Tibial artery (tissue), 4 donors: ENCODE results near the gene CROCC2.
A peak's percentile ranks its signal among the peaks of the same experiment; 100 is the strongest.

ENCODE experiments used
- DNase-seq, 2 donors: peaks; one replicate each; pipeline ENCODE4 v3.0.0-alpha.2; 2019
- H3K27ac ChIP-seq, 2 donors: fragments of 200-600 bp; sonication (generic) in 1 of 2; 1 replicate in 1 of 2; 2 replicates in 1 of 2; pipeline ENCODE4 v1.5.1; 2018 to 2019; ENCODE audit warnings: mild to moderate bottlenecking in 1 of 2
- H3K27me3 ChIP-seq, 2 donors: fragments of 200-600 bp; sonication (generic) in 1 of 2; one replicate each; pipeline versions ENCODE4 v1.5.1 to v1.6.0; 2016 to 2019
- H3K36me3 ChIP-seq, 3 donors: fragments of 200-600 bp; sonication (generic) in 2 of 3; one replicate each; pipeline ENCODE4 v1.5.1; 2016 to 2019; ENCODE audit warnings: mild to moderate bottlenecking in 2 of 3
- H3K4me1 ChIP-seq, 4 donors: fragments of 200-600 bp; sonication (generic) in 2 of 4; 1 replicate in 3 of 4; 2 replicates in 1 of 4; pipeline ENCODE4 v1.5.1; 2016 to 2019
- H3K4me3 ChIP-seq, 2 donors: fragments of 200-600 bp; sonication (generic) in 1 of 2; 1 replicate in 1 of 2; 2 replicates in 1 of 2; pipeline ENCODE4 v1.5.1; 2018 to 2019; ENCODE audit warnings: mild to moderate bottlenecking in 2 of 2
- H3K9me3 ChIP-seq, 3 donors: fragments of 200-600 bp; sonication (generic) in 1 of 3; one replicate each; pipeline ENCODE4 v1.5.1; 2016 to 2019
- CTCF ChIP-seq, 2 experiments: fragments of 200-600 bp in 1 of 2; fragments of 450-650 bp in 1 of 2; IDR thresholded peaks; one replicate each; pipeline ENCODE4 v1.5.1; 2017 to 2019; ENCODE audit warnings: antibody characterized with exemption in 2 of 2, mild to moderate bottlenecking in 1 of 2, moderate library complexity in 1 of 2
- intact Hi-C: fragments of 100-400 bp; cut with DNase I; formaldehyde crosslinking; loops from one replicate; pipeline ENCODE4 v1.15.0; 2023; ENCODE audit warnings: low total_unique reads

Gene CROCC2

GRCh38 chr2:240869956-240870875, 35.9 kb upstream of the CROCC2 start:
- H3K27ac ChIP-seq, result no peak overlapping the region

GRCh38 chr2:240871071-240871958, 34.8 kb upstream of the CROCC2 start:
- Histone ChIP-seq H3K4me3 (no peak overlapping the region), H3K4me1 (no peaks in the 10 kb centered on the region), H3K9me3 (no peaks in the 10 kb centered on the region), H3K27me3 (peaks cover 0 to 56% of the 10 kb centered on the region in 2 donors), H3K27ac (no peak overlapping the region), H3K36me3 (no peaks in the 10 kb centered on the region)
- no peak for TF ChIP-seq CTCF (IDR thresholded peaks at IDR 0.05)
- intact Hi-C loops, result no loop called here
- DNase-seq, result no peak

More at GRCh38 chr2:240869956-240870875, 35.9 kb upstream of the CROCC2 start:
- H3K9me3 ChIP-seq, result no peaks in the 10 kb centered on the region
- no peak overlapping the region for H3K4me3 ChIP-seq
- no peaks in the 10 kb centered on the region for H3K4me1 ChIP-seq
- intact Hi-C loops, result no loop called here
- peak in 1 of 2 donors; percentile 48 for DNase-seq
- TF ChIP-seq CTCF (IDR thresholded peaks at IDR 0.05), result no peak
- H3K27me3 ChIP-seq, result peaks cover 0 to 55% of the 10 kb centered on the region in 2 donors
- no peaks in the 10 kb centered on the region for H3K36me3 ChIP-seq

- no peak for DNase-seq
- no peak overlapping the region for H3K27ac ChIP-seq
- no peaks in the 10 kb centered on the region for H3K4me1 ChIP-seq
- no peak for TF ChIP-seq CTCF (IDR thresholded peaks at IDR 0.05)
- peaks cover 0 to 59% of the 10 kb centered on the region in 2 donors for H3K27me3 ChIP-seq
- H3K9me3 ChIP-seq, result no peaks in the 10 kb centered on the region
- no peaks in the 10 kb centered on the region for H3K36me3 ChIP-seq
- H3K4me3 ChIP-seq, result no peak overlapping the region
- intact Hi-C loops, result no loop called here
These were observed 33.6 kb upstream of the CROCC2 start for GRCh38 chr2:240872317-240873097.

GRCh38 chr2:240873098-240873788, 32.9 kb upstream of the CROCC2 start:
- no peak overlapping the region for H3K27ac ChIP-seq
- no peak overlapping the region for H3K4me3 ChIP-seq
- peaks cover 0 to 59% of the 10 kb centered on the region in 2 donors for H3K27me3 ChIP-seq
- H3K4me1 ChIP-seq, result no peaks in the 10 kb centered on the region
- no peak for DNase-seq
- intact Hi-C loops, result no loop called here
- H3K36me3 ChIP-seq, result no peaks in the 10 kb centered on the region
- no peaks in the 10 kb centered on the region for H3K9me3 ChIP-seq
- no peak for TF ChIP-seq CTCF (IDR thresholded peaks at IDR 0.05)
